ENCODE measurements around the gene PHAF1. TPM values are rescaled to one million over a fixed set of nuclear protein-coding genes. Genes with fewer than 3 reads are reported as not detected.
A peak's percentile ranks its signal among the peaks of the same experiment; 100 is the strongest.

PHAF1 gene
- total RNA-seq, 2 donors from 2014 or later, result 18.8 to 19.6 TPM

- Histone ChIP-seq H3K4me3 (ENCODE audit: low read length) (peak overlapping the region; percentile 99), H3K27ac (ENCODE audit: low read depth, low read length) (no peak overlapping the region), H3K9me3 (ENCODE audit: control insufficient read depth, low read length) (no peaks in the 10 kb centered on the region), H3K27me3 (ENCODE audit: control insufficient read depth, insufficient read depth, low read length, poor library complexity, severe bottlenecking) (no peaks in the 10 kb centered on the region), H3K4me1 (ENCODE audit: control insufficient read depth, insufficient read depth, low read length) (peaks cover 7% of the 10 kb centered on the region), H3K36me3 (ENCODE audit: control insufficient read depth, insufficient read depth, low read length) (peaks cover 55% of the 10 kb centered on the region), H3K9ac (ENCODE audit: extremely low read depth, low read length, poor library complexity, severe bottlenecking) (no peak overlapping the region)
- Mint-ChIP-seq H3K36me3 (ENCODE audit: low read depth) (peaks cover 47% of the 10 kb centered on the region), H3K4me3 (peak overlapping the region; percentile 80), H3K4me1 (peaks cover 5% of the 10 kb centered on the region), H3K9me3 (no peaks in the 10 kb centered on the region), H3K27me3 (ENCODE audit: insufficient read depth) (no peaks in the 10 kb centered on the region), H3K27ac (no peak overlapping the region)
- TF ChIP-seq CTCF (conservative IDR thresholded peaks at IDR 0.05), result no peak
- no peak for DNase-seq
These were observed 83.8 kb downstream of the PHAF1 start for GRCh38 chr16:67193536-67193935.

DNA sequence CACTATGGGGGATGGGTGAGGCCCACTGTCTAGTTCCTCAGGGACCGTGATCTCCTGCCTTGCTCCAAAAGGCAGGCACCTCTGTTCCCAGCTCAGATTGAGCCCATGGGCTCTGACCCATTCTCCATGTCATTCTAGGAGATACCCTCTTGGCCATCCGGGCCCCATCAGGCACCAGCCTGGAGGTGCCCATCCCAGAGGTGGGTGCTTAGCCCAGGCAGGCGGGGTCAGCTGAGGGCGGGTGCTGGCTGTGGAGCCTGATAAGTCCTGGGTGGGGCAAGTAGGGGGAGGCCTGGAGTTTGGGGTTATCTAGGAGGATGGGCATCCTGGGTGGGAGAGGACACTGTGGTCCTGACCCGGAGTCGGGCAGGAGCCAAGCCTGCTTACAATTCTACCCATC lies 84.5 kb downstream of the PHAF1 start:
- no peak overlapping the region for H3K27ac ChIP-seq (ENCODE audit: low read depth, low read length)
- Mint-ChIP-seq H3K4me3 (peak overlapping the region; percentile 80), H3K4me1 (peaks cover 5% of the 10 kb centered on the region), H3K9me3 (no peaks in the 10 kb centered on the region), H3K27me3 (ENCODE audit: insufficient read depth) (no peaks in the 10 kb centered on the region), H3K27ac (no peak overlapping the region), H3K36me3 (ENCODE audit: low read depth) (peaks cover 47% of the 10 kb centered on the region)
- 92 to 96% methylated on average over 2 to 6 of the region's 6 CpGs for WGBS, 2 experiments (ENCODE audit: insufficient coverage in 1 of 2, insufficient read length in 1 of 2)
- no peaks in the 10 kb centered on the region for H3K27me3 ChIP-seq (ENCODE audit: control insufficient read depth, insufficient read depth, low read length, poor library complexity, severe bottlenecking)
- no peak for TF ChIP-seq CTCF (conservative IDR thresholded peaks at IDR 0.05)
- no peak for DNase-seq
- peaks cover 60% of the 10 kb centered on the region for H3K36me3 ChIP-seq (ENCODE audit: control insufficient read depth, insufficient read depth, low read length)
- H3K9ac ChIP-seq (ENCODE audit: extremely low read depth, low read length, poor library complexity, severe bottlenecking), result no peak overlapping the region
- H3K4me1 ChIP-seq (ENCODE audit: control insufficient read depth, insufficient read depth, low read length), result peaks cover 7% of the 10 kb centered on the region
- H3K9me3 ChIP-seq (ENCODE audit: control insufficient read depth, low read length), result no peaks in the 10 kb centered on the region
- no peak overlapping the region for H3K4me3 ChIP-seq (ENCODE audit: low read length)

GRCh38 chr16:67195676-67196075 lies 85.9 kb downstream of the PHAF1 start:
- H3K9me3 ChIP-seq (ENCODE audit: control insufficient read depth, low read length), result no peaks in the 10 kb centered on the region
- Mint-ChIP-seq H3K36me3 (ENCODE audit: low read depth) (peaks cover 49% of the 10 kb centered on the region), H3K4me3 (no peak overlapping the region), H3K27ac (no peak overlapping the region), H3K4me1 (peaks cover 8% of the 10 kb centered on the region), H3K27me3 (ENCODE audit: insufficient read depth) (no peaks in the 10 kb centered on the region), H3K9me3 (no peaks in the 10 kb centered on the region)
- DNase-seq, result no peak
- no peaks in the 10 kb centered on the region for H3K27me3 ChIP-seq (ENCODE audit: control insufficient read depth, insufficient read depth, low read length, poor library complexity, severe bottlenecking)
- WGBS, 2 experiments (ENCODE audit: insufficient coverage in 1 of 2, insufficient read length in 1 of 2), result 92 to 100% methylated on average over 2 to 5 of the region's 5 CpGs
- no peak overlapping the region for H3K27ac ChIP-seq (ENCODE audit: low read depth, low read length)
- peaks cover 7% of the 10 kb centered on the region for H3K4me1 ChIP-seq (ENCODE audit: control insufficient read depth, insufficient read depth, low read length)
- H3K4me3 ChIP-seq (ENCODE audit: low read length), result no peak overlapping the region
- no peak overlapping the region for H3K9ac ChIP-seq (ENCODE audit: extremely low read depth, low read length, poor library complexity, severe bottlenecking)
- no peak for TF ChIP-seq CTCF (conservative IDR thresholded peaks at IDR 0.05)
- H3K36me3 ChIP-seq (ENCODE audit: control insufficient read depth, insufficient read depth, low read length), result peaks cover 65% of the 10 kb centered on the region

Data from endodermal cell (in vitro differentiated cells).